GM18517 (cell line): ENCODE data around the gene ADAM21.
"Not testable (repeated sequence)": the region's sequence is repeated elsewhere in the genome, so short reads cannot be mapped to it uniquely, and the experiment has no call there.

Experiments used
- ATAC-seq: cut with Tn5 transposase; IDR thresholded peaks from one replicate; pipeline ENCODE4 v1.9.1; 2021; ENCODE audit warnings: mild to moderate bottlenecking, moderate library complexity; ENCODE audit not compliant: unreplicated experiment

Gene ADAM21

GRCh38 chr14:70451874-70452273, at the start of gene ADAM21:
Gene ADAM21, plus strand, starts transcription at chr14:70452174. Its CDS starts 5,326 bp downstream, at chr14:70457500.
- ATAC-seq = no peak

- ATAC-seq = not testable (repeated sequence)
Observed at GRCh38 chr14:70403335-70403734, 48.6 kb upstream of the ADAM21 start.

- ATAC-seq = not testable (repeated sequence)
Observed at GRCh38 chr14:70406216-70406615, 45.8 kb upstream of the ADAM21 start.

GRCh38 chr14:70407621-70408020, 44.4 kb upstream of the ADAM21 start:
- ATAC-seq = no peak

- no peak for ATAC-seq
Observed at GRCh38 chr14:70415788-70416187, 36.2 kb upstream of the ADAM21 start.

GRCh38 chr14:70416338-70416724, 35.6 kb upstream of the ADAM21 start:
- no peak for ATAC-seq

GRCh38 chr14:70416725-70417349, 35.1 kb upstream of the ADAM21 start, which contains the start of gene SYNJ2BP:
Gene SYNJ2BP, minus strand, starts transcription at chr14:70417090. Its CDS starts 127 bp downstream, at chr14:70416963.
- no peak for ATAC-seq

GRCh38 chr14:70419270-70419931, 32.6 kb upstream of the ADAM21 start:
- not testable (repeated sequence) for ATAC-seq

GRCh38 chr14:70422538-70422937, 29.4 kb upstream of the ADAM21 start:
- no peak for ATAC-seq

- no peak for ATAC-seq
Observed at GRCh38 chr14:70425354-70425753, 26.6 kb upstream of the ADAM21 start.

- not testable (repeated sequence) for ATAC-seq
Observed at GRCh38 chr14:70426555-70426954, 25.4 kb upstream of the ADAM21 start.

- ATAC-seq = no peak
Observed at GRCh38 chr14:70436867-70437266, 15.1 kb upstream of the ADAM21 start.

- no peak for ATAC-seq
Observed at GRCh38 chr14:70441641-70442040, 10.3 kb upstream of the ADAM21 start.

GRCh38 chr14:70442750-70443149, 9.2 kb upstream of the ADAM21 start:
- no peak for ATAC-seq

- no peak for ATAC-seq
Observed at GRCh38 chr14:70448633-70449340, 3.2 kb upstream of the ADAM21 start.

- no peak for ATAC-seq
Observed at GRCh38 chr14:70454731-70455130, 2.8 kb downstream of the ADAM21 start.

GRCh38 chr14:70468731-70469130, 16.8 kb downstream of the ADAM21 start:
- ATAC-seq = no peak

GRCh38 chr14:70470863-70471563, 19.0 kb downstream of the ADAM21 start:
- not testable (repeated sequence) for ATAC-seq

GRCh38 chr14:70472253-70473159, 20.5 kb downstream of the ADAM21 start:
- ATAC-seq = no peak

- no peak for ATAC-seq
Observed at GRCh38 chr14:70473825-70474224, 21.9 kb downstream of the ADAM21 start.
